Measurements from ENCODE around the gene KRT16.

- TF ChIP-seq, protein P1, sequence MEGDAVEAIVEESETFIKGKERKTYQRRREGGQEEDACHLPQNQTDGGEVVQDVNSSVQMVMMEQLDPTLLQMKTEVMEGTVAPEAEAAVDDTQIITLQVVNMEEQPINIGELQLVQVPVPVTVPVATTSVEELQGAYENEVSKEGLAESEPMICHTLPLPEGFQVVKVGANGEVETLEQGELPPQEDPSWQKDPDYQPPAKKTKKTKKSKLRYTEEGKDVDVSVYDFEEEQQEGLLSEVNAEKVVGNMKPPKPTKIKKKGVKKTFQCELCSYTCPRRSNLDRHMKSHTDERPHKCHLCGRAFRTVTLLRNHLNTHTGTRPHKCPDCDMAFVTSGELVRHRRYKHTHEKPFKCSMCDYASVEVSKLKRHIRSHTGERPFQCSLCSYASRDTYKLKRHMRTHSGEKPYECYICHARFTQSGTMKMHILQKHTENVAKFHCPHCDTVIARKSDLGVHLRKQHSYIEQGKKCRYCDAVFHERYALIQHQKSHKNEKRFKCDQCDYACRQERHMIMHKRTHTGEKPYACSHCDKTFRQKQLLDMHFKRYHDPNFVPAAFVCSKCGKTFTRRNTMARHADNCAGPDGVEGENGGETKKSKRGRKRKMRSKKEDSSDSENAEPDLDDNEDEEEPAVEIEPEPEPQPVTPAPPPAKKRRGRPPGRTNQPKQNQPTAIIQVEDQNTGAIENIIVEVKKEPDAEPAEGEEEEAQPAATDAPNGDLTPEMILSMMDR (IDR thresholded peaks at IDR 0.05; ENCODE audit: control extremely low read depth in 1 of 3, insufficient read depth in 1 of 3, low read depth in 1 of 3, low read length in 3 of 3), result peak; percentile 85 to 99 (median 88)
- TF ChIP-seq SIN3A (conservative IDR thresholded peaks at IDR 0.05 in 1 of 2, IDR thresholded peaks at IDR 0.05 in 1 of 2; ENCODE audit: low read depth in 1 of 2, low read length in 2 of 2), result no peak; a peak in 1 of 4 replicates
Measured at GRCh38 chr17:41579484-41580243, 32.9 kb downstream of the KRT16 start.

All from H1 (cell line).